Stimulated activated naive CD8-positive, alpha-beta T cell treated with anti-CD3 and anti-CD28 coated beads, Interleukin-15, Interleukin-2, amounts not matched to agents 100 ng/mL and 50 ng/mL, for 24 hours (primary cell): Measurements from ENCODE around the gene ZBTB7C.

Source experiments
- H3K27ac Mint-ChIP-seq: one replicate; pipeline ENCODE4 v1.8.0; 2021; ENCODE audit warnings: mild to moderate bottlenecking, mixed read lengths
- H3K27me3 Mint-ChIP-seq: one replicate; pipeline ENCODE4 v1.8.0; 2021; ENCODE audit warnings: mixed read lengths
- H3K36me3 Mint-ChIP-seq: one replicate; pipeline ENCODE4 v1.8.0; 2021; ENCODE audit warnings: low read depth, mixed read lengths
- H3K4me1 Mint-ChIP-seq: one replicate; pipeline ENCODE4 v1.8.0; 2021; ENCODE audit warnings: low read depth, mixed read lengths
- H3K4me3 Mint-ChIP-seq: one replicate; pipeline ENCODE4 v1.8.0; 2021; ENCODE audit warnings: mild to moderate bottlenecking, mixed read lengths
- H3K9me3 Mint-ChIP-seq: one replicate; pipeline ENCODE4 v1.8.0; 2021; ENCODE audit warnings: mixed read lengths

The ZBTB7C gene

GRCh38 chr18:48073211-48073930 lies 335.8 kb downstream of the ZBTB7C start:
- H3K4me3 Mint-ChIP-seq = no peak overlapping the region
- H3K36me3 Mint-ChIP-seq = no peaks in the 10 kb centered on the region
- H3K4me1 Mint-ChIP-seq = no peaks in the 10 kb centered on the region
- H3K27me3 Mint-ChIP-seq = peaks cover 8% of the 10 kb centered on the region
- no peak overlapping the region for H3K27ac Mint-ChIP-seq
- no peaks in the 10 kb centered on the region for H3K9me3 Mint-ChIP-seq

- Mint-ChIP-seq H3K36me3 (no peaks in the 10 kb centered on the region), H3K27ac (no peak overlapping the region), H3K9me3 (no peaks in the 10 kb centered on the region), H3K4me3 (no peak overlapping the region), H3K4me1 (no peaks in the 10 kb centered on the region), H3K27me3 (peaks cover 8% of the 10 kb centered on the region)
Observed at GRCh38 chr18:48072428-48073204, 336.6 kb downstream of the ZBTB7C start.

GRCh38 chr18:48068916-48069445 lies 340.2 kb downstream of the ZBTB7C start:
- peaks cover 8% of the 10 kb centered on the region for H3K27me3 Mint-ChIP-seq
- no peaks in the 10 kb centered on the region for H3K4me1 Mint-ChIP-seq
- no peaks in the 10 kb centered on the region for H3K9me3 Mint-ChIP-seq
- H3K4me3 Mint-ChIP-seq = no peak overlapping the region
- no peaks in the 10 kb centered on the region for H3K36me3 Mint-ChIP-seq
- H3K27ac Mint-ChIP-seq = no peak overlapping the region

- Mint-ChIP-seq H3K4me1 (no peaks in the 10 kb centered on the region), H3K27ac (no peak overlapping the region), H3K27me3 (peaks cover 6% of the 10 kb centered on the region), H3K9me3 (no peaks in the 10 kb centered on the region), H3K36me3 (no peaks in the 10 kb centered on the region), H3K4me3 (no peak overlapping the region)
Observed at GRCh38 chr18:48066225-48066652, 342.9 kb downstream of the ZBTB7C start.

- Mint-ChIP-seq H3K4me1 (no peaks in the 10 kb centered on the region), H3K27ac (no peak overlapping the region), H3K4me3 (no peak overlapping the region), H3K9me3 (no peaks in the 10 kb centered on the region), H3K27me3 (peaks cover under 1% of the 10 kb centered on the region), H3K36me3 (no peaks in the 10 kb centered on the region)
Observed at GRCh38 chr18:48065601-48065995, 343.6 kb downstream of the ZBTB7C start.

GRCh38 chr18:48064978-48065600 lies 344.1 kb downstream of the ZBTB7C start:
- no peak overlapping the region for H3K27ac Mint-ChIP-seq
- no peaks in the 10 kb centered on the region for H3K36me3 Mint-ChIP-seq
- H3K27me3 Mint-ChIP-seq = peaks cover 4% of the 10 kb centered on the region
- no peaks in the 10 kb centered on the region for H3K4me1 Mint-ChIP-seq
- no peak overlapping the region for H3K4me3 Mint-ChIP-seq
- H3K9me3 Mint-ChIP-seq = no peaks in the 10 kb centered on the region

- Mint-ChIP-seq H3K27me3 (peaks cover 22% of the 10 kb centered on the region), H3K27ac (no peak overlapping the region), H3K36me3 (no peaks in the 10 kb centered on the region), H3K9me3 (no peaks in the 10 kb centered on the region), H3K4me3 (no peak overlapping the region), H3K4me1 (no peaks in the 10 kb centered on the region)
Observed at GRCh38 chr18:48061781-48062570, 347.2 kb downstream of the ZBTB7C start.

GRCh38 chr18:48060970-48061369 lies 348.2 kb downstream of the ZBTB7C start:
- H3K27ac Mint-ChIP-seq = no peak overlapping the region
- no peak overlapping the region for H3K4me3 Mint-ChIP-seq
- no peaks in the 10 kb centered on the region for H3K36me3 Mint-ChIP-seq
- H3K9me3 Mint-ChIP-seq = no peaks in the 10 kb centered on the region
- no peaks in the 10 kb centered on the region for H3K4me1 Mint-ChIP-seq
- peaks cover 27% of the 10 kb centered on the region for H3K27me3 Mint-ChIP-seq

GRCh38 chr18:48060346-48060745 lies 348.8 kb downstream of the ZBTB7C start:
- H3K36me3 Mint-ChIP-seq = no peaks in the 10 kb centered on the region
- no peaks in the 10 kb centered on the region for H3K4me1 Mint-ChIP-seq
- no peaks in the 10 kb centered on the region for H3K9me3 Mint-ChIP-seq
- peaks cover 33% of the 10 kb centered on the region for H3K27me3 Mint-ChIP-seq
- no peak overlapping the region for H3K4me3 Mint-ChIP-seq
- H3K27ac Mint-ChIP-seq = no peak overlapping the region

GRCh38 chr18:48059455-48060010 lies 349.6 kb downstream of the ZBTB7C start:
- H3K27me3 Mint-ChIP-seq = peaks cover 37% of the 10 kb centered on the region
- H3K36me3 Mint-ChIP-seq = no peaks in the 10 kb centered on the region
- no peak overlapping the region for H3K4me3 Mint-ChIP-seq

GRCh38 chr18:48058486-48058885 lies 350.7 kb downstream of the ZBTB7C start:
- H3K4me3 Mint-ChIP-seq = no peak overlapping the region
- H3K27ac Mint-ChIP-seq = no peak overlapping the region
- H3K9me3 Mint-ChIP-seq = no peaks in the 10 kb centered on the region
- H3K36me3 Mint-ChIP-seq = no peaks in the 10 kb centered on the region
- H3K4me1 Mint-ChIP-seq = no peaks in the 10 kb centered on the region
- peaks cover 45% of the 10 kb centered on the region for H3K27me3 Mint-ChIP-seq

More at GRCh38 chr18:48059455-48060010, 349.6 kb downstream of the ZBTB7C start:
- H3K9me3 Mint-ChIP-seq = no peaks in the 10 kb centered on the region
- H3K27ac Mint-ChIP-seq = no peak overlapping the region
- no peaks in the 10 kb centered on the region for H3K4me1 Mint-ChIP-seq

- H3K36me3 Mint-ChIP-seq = no peaks in the 10 kb centered on the region
- no peaks in the 10 kb centered on the region for H3K4me1 Mint-ChIP-seq
- H3K27me3 Mint-ChIP-seq = peaks cover 50% of the 10 kb centered on the region
- H3K4me3 Mint-ChIP-seq = no peak overlapping the region
- H3K27ac Mint-ChIP-seq = no peak overlapping the region
- H3K9me3 Mint-ChIP-seq = no peaks in the 10 kb centered on the region
Observed at GRCh38 chr18:48057018-48057417, 352.2 kb downstream of the ZBTB7C start.

- H3K9me3 Mint-ChIP-seq = no peaks in the 10 kb centered on the region
- H3K4me1 Mint-ChIP-seq = no peaks in the 10 kb centered on the region
- peaks cover 55% of the 10 kb centered on the region for H3K27me3 Mint-ChIP-seq
- no peaks in the 10 kb centered on the region for H3K36me3 Mint-ChIP-seq
- no peak overlapping the region for H3K4me3 Mint-ChIP-seq
- no peak overlapping the region for H3K27ac Mint-ChIP-seq
Observed at GRCh38 chr18:48055351-48055750, 353.8 kb downstream of the ZBTB7C start.
